Coronary artery (tissue), 2 donors: ENCODE measurements around the gene AFG1L.

Source experiments
- DNase-seq: peaks from one replicate; pipeline ENCODE4 v3.0.0-alpha.2; 2017; ENCODE audit warnings: low spot score
- H3K27ac ChIP-seq, 2 donors: fragments of 200-600 bp; sonication (generic); one replicate each; pipeline ENCODE4 v1.5.1; 2016 to 2019
- H3K4me3 ChIP-seq: fragments of 200-600 bp; sonication (generic); 2 replicates; pipeline ENCODE4 v1.5.1; 2016; ENCODE audit warnings: mild to moderate bottlenecking, moderate library complexity
- TF ChIP-seq, protein P1 (sequence below): fragments of 200-600 bp; sonication (generic); IDR thresholded peaks from one replicate; pipeline ENCODE4 v1.5.1; 2019; ENCODE audit warnings: antibody characterized with exemption

The AFG1L gene

DNA sequence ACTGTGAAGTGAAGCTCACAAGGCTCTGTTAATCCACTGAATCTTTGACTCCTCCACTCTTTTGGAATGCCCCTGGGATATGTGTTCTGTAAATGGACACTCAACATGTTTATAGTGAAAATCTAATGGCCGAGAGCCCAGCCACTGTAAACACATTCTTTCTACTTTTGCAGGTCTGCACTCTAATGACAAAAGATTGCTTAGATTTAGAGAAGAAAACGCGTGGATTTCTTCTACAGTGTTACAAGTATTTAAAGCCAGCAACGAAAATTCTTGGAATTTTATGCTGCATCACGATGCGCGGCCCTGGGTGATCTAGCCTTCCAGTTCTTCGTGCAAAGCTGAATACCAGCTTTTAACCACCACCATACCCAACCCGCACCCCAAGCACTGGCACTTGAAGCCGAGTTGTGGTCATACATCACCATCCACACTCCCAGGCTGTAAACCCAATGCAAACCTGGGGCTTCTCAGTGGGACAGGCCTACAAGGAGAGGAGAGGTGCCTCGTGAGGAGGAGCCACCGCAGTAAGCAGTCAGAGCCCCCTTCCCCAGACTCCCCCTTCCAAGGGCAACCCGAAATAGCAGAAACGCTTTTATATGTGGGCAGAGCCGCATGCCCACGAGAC, 262.1 kb downstream of the AFG1L start:
- peak; percentile 82 for DNase-seq
- Histone ChIP-seq H3K4me3 (peak overlapping the region; percentile 92), H3K27ac (peak overlapping the region; percentile 91 to 98)
- TF ChIP-seq, protein P1, sequence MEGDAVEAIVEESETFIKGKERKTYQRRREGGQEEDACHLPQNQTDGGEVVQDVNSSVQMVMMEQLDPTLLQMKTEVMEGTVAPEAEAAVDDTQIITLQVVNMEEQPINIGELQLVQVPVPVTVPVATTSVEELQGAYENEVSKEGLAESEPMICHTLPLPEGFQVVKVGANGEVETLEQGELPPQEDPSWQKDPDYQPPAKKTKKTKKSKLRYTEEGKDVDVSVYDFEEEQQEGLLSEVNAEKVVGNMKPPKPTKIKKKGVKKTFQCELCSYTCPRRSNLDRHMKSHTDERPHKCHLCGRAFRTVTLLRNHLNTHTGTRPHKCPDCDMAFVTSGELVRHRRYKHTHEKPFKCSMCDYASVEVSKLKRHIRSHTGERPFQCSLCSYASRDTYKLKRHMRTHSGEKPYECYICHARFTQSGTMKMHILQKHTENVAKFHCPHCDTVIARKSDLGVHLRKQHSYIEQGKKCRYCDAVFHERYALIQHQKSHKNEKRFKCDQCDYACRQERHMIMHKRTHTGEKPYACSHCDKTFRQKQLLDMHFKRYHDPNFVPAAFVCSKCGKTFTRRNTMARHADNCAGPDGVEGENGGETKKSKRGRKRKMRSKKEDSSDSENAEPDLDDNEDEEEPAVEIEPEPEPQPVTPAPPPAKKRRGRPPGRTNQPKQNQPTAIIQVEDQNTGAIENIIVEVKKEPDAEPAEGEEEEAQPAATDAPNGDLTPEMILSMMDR = no peak

DNA sequence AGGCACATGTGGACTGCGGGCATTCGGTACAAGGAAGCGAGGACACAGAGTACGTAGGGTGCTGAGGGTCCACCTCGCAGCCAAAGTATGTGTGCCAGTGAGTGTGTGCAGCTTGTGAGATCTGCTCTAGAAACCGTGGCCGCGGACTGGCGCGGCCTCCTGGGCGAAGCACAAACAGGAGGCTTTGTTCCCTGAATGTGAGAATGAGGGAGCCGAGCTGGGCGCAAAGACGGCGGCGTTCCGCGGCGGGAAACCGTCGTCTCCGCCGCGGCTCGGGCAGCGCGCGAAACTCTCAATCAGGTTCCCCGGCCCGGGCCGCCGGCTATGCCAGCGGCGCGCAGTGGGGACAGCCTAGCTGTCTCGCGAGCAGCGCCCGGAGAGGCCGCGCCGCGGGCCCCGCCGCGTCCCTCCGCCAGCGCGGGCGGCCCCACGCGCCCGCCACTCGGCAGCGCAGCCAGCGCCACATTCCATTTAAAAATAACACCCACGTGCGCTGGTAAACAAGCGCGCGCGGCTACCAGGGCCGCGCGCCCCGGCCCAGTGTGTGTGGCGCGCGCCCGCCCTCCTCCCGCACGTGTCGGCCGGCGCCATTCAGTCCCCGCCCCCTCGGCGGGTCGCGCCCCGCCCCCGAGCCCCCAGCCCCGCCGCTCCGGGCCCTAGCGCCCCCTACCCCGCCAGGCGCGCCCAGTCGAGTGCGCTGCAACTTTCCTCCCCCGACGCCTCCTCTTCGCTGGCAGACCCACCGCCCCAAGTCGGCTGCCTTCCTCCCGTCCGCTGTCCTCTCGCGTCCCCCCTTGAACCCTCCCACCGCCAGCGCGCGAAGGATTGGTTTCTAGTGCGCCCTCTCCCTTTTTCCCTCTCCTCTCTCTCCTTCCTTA, 262.9 kb downstream of the AFG1L start:
- TF ChIP-seq, protein P1 = no peak
- H3K4me3 ChIP-seq = peak overlapping the region; percentile 92
- H3K27ac ChIP-seq = peak overlapping the region; percentile 91 to 98
- DNase-seq = no peak

DNA sequence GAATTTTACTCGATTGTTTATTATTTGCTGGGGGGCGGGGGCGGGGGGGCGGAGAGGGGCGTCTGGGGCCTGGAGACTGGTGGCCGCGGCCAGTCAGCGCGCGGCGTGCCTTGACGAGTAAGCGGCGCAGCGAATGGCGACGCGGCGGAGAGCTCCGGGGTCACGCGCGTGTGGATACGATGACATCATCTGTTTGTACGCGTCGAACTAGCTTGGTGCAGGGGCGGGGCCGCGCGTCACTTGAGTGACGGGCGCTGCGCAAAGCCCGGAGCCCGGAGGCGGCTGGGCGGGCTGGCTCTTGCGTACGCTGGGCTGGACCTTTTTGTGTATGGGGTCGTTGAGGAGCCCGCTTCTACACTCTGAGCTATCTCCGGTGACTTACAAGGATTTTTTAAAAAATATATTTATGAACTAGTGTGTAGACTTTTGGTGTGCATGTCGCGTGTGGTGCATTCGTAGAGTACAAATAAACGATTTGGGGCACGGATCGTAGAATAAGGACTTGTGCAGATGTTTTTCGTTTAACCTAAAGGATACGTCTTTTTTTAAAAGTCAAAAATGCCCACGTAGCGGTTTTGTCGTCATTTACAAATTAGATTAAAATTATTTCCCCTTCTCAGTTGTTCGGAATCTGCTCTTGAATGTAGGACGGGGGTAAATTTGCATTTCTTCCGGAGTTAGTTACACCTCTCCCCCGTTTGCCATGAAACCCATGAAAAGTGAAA, 263.7 kb downstream of the AFG1L start:
- TF ChIP-seq, protein P1 = no peak

DNA sequence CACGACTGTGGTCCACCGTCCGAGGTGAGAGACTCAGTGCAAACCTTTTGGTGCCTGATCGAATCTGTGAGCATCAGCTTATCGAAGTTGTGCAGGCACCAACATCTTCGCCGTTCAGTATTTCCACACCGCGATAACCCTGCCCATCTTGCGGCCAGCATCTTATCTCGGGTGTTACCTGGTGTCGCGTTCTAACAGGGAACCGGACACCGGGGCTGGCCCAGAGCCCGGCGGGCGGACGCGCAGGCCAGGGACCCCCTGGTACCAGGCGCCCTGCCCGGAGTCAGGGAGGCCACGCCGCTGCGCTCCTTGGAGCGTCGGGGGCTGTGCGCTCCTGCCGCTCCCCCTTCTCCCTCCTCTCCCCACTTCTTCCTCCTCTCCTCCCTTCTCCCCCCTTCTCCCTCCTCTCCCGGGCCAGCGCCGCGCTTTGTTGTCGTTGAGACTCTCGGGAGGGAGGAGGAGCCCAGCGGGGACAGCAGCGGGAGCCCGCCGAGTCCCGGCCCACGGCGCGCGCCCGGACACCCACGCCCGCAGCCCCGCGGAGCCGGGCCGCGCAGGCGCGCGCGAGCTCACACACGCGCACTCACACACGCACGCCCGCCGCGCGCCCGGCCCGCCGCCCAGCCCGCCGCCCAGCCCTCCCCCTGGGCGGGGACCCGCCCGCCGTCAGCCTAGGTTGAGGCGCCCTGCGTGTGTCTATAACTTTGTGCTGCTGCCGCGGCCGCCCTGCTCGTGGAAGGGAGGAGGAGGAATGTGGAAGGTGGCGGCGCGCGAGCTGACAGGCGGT, 264.4 kb downstream of the AFG1L start:
- H3K27ac ChIP-seq = peak overlapping the region; percentile 91 to 98
- H3K4me3 ChIP-seq = peak overlapping the region; percentile 92
- TF ChIP-seq, protein P1 = no peak
- peak; percentile 96 for DNase-seq

More for the DNA sequence above, 263.7 kb downstream of the AFG1L start:
- peak; percentile 98 for DNase-seq
- Histone ChIP-seq H3K4me3 (peak overlapping the region; percentile 92), H3K27ac (peak overlapping the region; percentile 91 to 98)

DNA sequence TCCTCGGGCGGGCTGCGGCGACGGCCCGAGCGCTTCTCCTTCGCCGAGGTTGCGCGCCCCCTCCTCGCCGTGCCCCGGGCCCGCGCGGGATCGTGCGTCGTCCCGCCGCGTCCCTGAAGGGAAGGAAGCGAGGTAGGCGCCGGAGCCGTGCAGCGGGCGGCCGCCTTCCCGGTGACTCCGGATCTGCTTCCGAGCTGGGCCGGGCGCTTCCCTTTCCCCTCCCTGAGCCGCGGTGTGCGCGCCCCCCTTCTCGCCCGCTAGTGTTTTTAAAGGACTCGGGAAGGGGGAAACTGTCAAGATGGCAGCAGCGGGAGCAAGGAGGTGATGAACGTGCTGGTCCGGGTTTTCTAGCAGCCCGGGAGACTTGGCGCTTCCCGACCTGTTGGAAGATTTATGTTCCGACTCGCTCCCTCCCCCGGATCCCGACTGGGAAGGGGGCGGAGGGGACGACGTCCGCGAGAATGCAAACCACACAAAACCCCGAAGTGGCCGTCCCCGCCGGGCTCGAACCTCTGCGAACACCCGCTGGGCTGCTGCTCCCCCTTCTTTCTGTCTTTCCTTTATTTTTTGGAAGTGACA, 265.1 kb downstream of the AFG1L start:
- TF ChIP-seq, protein P1 = no peak
- Histone ChIP-seq H3K27ac (peak overlapping the region; percentile 91 to 98), H3K4me3 (peak overlapping the region; percentile 92)
- DNase-seq = peak; percentile 88
